GM23338 (cell line): ENCODE data around the gene VPS13A. TPM values are rescaled to one million over a fixed set of nuclear protein-coding genes. Genes with fewer than 3 reads are reported as not detected.

ENCODE experiments used
- ATAC-seq: fragments of 200-7000 bp; cut with Tn5 transposase; 3 replicates; pipeline ENCODE4 v1.9.1; 2020
- DNase-seq: peaks from one replicate; pipeline ENCODE4 v3.0.0-alpha.2; 2015; ENCODE audit warnings: low spot score
- H2AFZ ChIP-seq: fragments of 200-600 bp; sonication (generic); 2 replicates; pipeline ENCODE4 v1.8.0; 2016; ENCODE audit warnings: antibody characterized with exemption, mild to moderate bottlenecking, moderate library complexity
- H3F3A ChIP-seq: fragments of 200-600 bp; sonication (generic); replicated peaks from 2 replicates; pipeline ENCODE4 v1.8.0; 2017; ENCODE audit warnings: antibody characterized with exemption, mixed run types, low read depth
- H3K27ac ChIP-seq: fragments of 200-600 bp; sonication (generic); 2 replicates; pipeline ENCODE4 v1.6.1; 2016; ENCODE audit warnings: low read depth
- H3K27me3 ChIP-seq: fragments of 200-600 bp; sonication (generic); 2 replicates; pipeline ENCODE4 v1.8.0; 2016; ENCODE audit warnings: mild to moderate bottlenecking, mixed run types, moderate library complexity; ENCODE audit not compliant: insufficient read depth
- H3K36me3 ChIP-seq: fragments of 200-600 bp; sonication (generic); 2 replicates; pipeline ENCODE4 v1.8.0; 2016; ENCODE audit warnings: mild to moderate bottlenecking; ENCODE audit not compliant: insufficient read depth
- H3K4me1 ChIP-seq: fragments of 200-600 bp; sonication (generic); 2 replicates; pipeline ENCODE4 v1.8.0; 2016; ENCODE audit warnings: mild to moderate bottlenecking, moderate library complexity; ENCODE audit not compliant: insufficient read depth
- H3K4me2 ChIP-seq: fragments of 200-600 bp; sonication (generic); 2 replicates; pipeline ENCODE4 v1.7.1; 2017; ENCODE audit warnings: mixed run types
- H3K4me3 ChIP-seq: fragments of 200-600 bp; sonication (generic); 2 replicates; pipeline ENCODE4 v1.6.1; 2016; ENCODE audit warnings: mixed run types
- H3K79me2 ChIP-seq: fragments of 200-600 bp; sonication (generic); replicated peaks from 2 replicates; pipeline ENCODE4 v1.8.0; 2017; ENCODE audit warnings: mild to moderate bottlenecking; ENCODE audit not compliant: insufficient read depth
- H3K9me2 ChIP-seq: fragments of 200-600 bp; sonication (generic); 2 replicates; pipeline ENCODE4 v1.8.0; 2017; ENCODE audit not compliant: insufficient read depth
- H4K20me1 ChIP-seq: fragments of 200-600 bp; sonication (generic); replicated peaks from 2 replicates; pipeline ENCODE4 v1.8.0; 2017; ENCODE audit warnings: mild to moderate bottlenecking; ENCODE audit not compliant: insufficient read depth
- H3K27ac Mint-ChIP-seq: 2 replicates; pipeline ENCODE4 v1.8.0; 2020; ENCODE audit warnings: inconsistent platforms, mild to moderate bottlenecking, moderate library complexity, mixed read lengths
- H3K27me3 Mint-ChIP-seq: 3 replicates; pipeline ENCODE4 v1.8.0; 2022; ENCODE audit warnings: low read depth, mild to moderate bottlenecking, moderate library complexity, mixed read lengths, inconsistent platforms; ENCODE audit not compliant: insufficient read depth, poor library complexity
- H3K36me3 Mint-ChIP-seq: 3 replicates; pipeline ENCODE4 v1.8.0; 2021; ENCODE audit warnings: low read depth, mild to moderate bottlenecking, inconsistent platforms, moderate library complexity, mixed read lengths
- H3K4me1 Mint-ChIP-seq: 3 replicates; pipeline ENCODE4 v1.8.0; 2020; ENCODE audit warnings: mild to moderate bottlenecking, inconsistent platforms, mixed read lengths
- H3K4me3 Mint-ChIP-seq: 3 replicates; pipeline ENCODE4 v1.8.0; 2021; ENCODE audit warnings: moderate library complexity, mild to moderate bottlenecking, inconsistent platforms, mixed read lengths
- H3K9me3 Mint-ChIP-seq: 3 replicates; pipeline ENCODE4 v1.8.0; 2020; ENCODE audit warnings: moderate library complexity, mild to moderate bottlenecking, inconsistent platforms, mixed read lengths
- CREB1 ChIP-seq: fragments of 250-450 bp; sonication (Bioruptor Pico); IDR thresholded peaks from 2 replicates; pipeline ENCODE4 v1.5.0; 2020; ENCODE audit warnings: low read depth, mild to moderate bottlenecking, moderate library complexity
- CTCF ChIP-seq, 2 experiments: fragments of 200-600 bp in 1 of 2; sonication (generic) in 1 of 2; conservative IDR thresholded peaks; 2 replicates each; pipeline versions ENCODE4 v1.5.1 to v1.6.1; 2016 to 2017; ENCODE audit warnings: antibody characterized with exemption in 2 of 2, low read depth in 2 of 2, mild to moderate bottlenecking in 2 of 2, moderate library complexity in 1 of 2
- ETS1 ChIP-seq: IDR thresholded peaks from 2 replicates; pipeline ENCODE4 v1.6.1; 2016; ENCODE audit warnings: antibody characterized with exemption
- EZH2 ChIP-seq: fragments of 200-600 bp; sonication (generic); IDR thresholded peaks from one replicate; pipeline ENCODE4 v1.8.0; 2017; ENCODE audit warnings: antibody characterized with exemption, mild to moderate bottlenecking, low read depth; ENCODE audit not compliant: unreplicated experiment
- EZH2phosphoT487 ChIP-seq: fragments of 200-600 bp; sonication (generic); IDR thresholded peaks from one replicate; pipeline ENCODE4 v1.8.1; 2018; ENCODE audit warnings: antibody characterized with exemption; ENCODE audit not compliant: unreplicated experiment
- JUNB ChIP-seq: IDR thresholded peaks from one replicate; pipeline ENCODE4 v1.6.1; 2016; ENCODE audit warnings: antibody characterized with exemption; ENCODE audit not compliant: unreplicated experiment
- NANOG ChIP-seq: IDR thresholded peaks from 2 replicates; pipeline ENCODE4 v1.6.1; 2016; ENCODE audit warnings: antibody characterized with exemption, borderline replicate concordance
- POLR2AphosphoS5 ChIP-seq: IDR thresholded peaks from 2 replicates; pipeline ENCODE4 v1.6.1; 2016; ENCODE audit warnings: antibody characterized with exemption, low read depth
- STAT1 ChIP-seq: IDR thresholded peaks from one replicate; pipeline ENCODE4 v1.6.1; 2016; ENCODE audit warnings: antibody characterized with exemption; ENCODE audit not compliant: unreplicated experiment
- ZNF114 ChIP-seq: fragments of 250-450 bp; sonication (Bioruptor Pico); IDR thresholded peaks from 2 replicates; pipeline ENCODE4 v1.5.0; 2020; ENCODE audit warnings: mild to moderate bottlenecking, moderate library complexity
- ZNF331 ChIP-seq: fragments of 250-450 bp; sonication (Bioruptor Pico); IDR thresholded peaks from 2 replicates; pipeline ENCODE4 v1.5.0; 2020; ENCODE audit warnings: low read depth, mild to moderate bottlenecking, moderate library complexity
- polyA plus RNA-seq: library from polyadenylated mRNA; unstranded; fragments of >200 nt; fragmentation: Nextera tagmentation; extraction: Ambion mirVana; gene quantifications from 2 replicates; pipeline ENCODE4 v1.2.1, GENCODE V29; 2016
- total RNA-seq: library from RNA; depleted of rRNA; stranded (reverse); fragments of >200 nt; shearing (Covaris generic); gene quantifications from 2 replicates; pipeline ENCODE4 v1.2.3, GENCODE V29; 2014
- TF ChIP-seq, protein P1 (sequence below): IDR thresholded peaks from one replicate; pipeline ENCODE4 v1.6.1; 2018; ENCODE audit warnings: antibody characterized with exemption; ENCODE audit not compliant: unreplicated experiment
- TF ChIP-seq, protein P2 (sequence below): fragments of 250-450 bp; sonication (Bioruptor Pico); IDR thresholded peaks from 2 replicates; pipeline ENCODE4 v1.5.0; 2020; ENCODE audit warnings: mild to moderate bottlenecking, moderate library complexity

VPS13A gene
- total and polyA plus RNA-seq, 2 experiments from 2014 or later: 45.9 to 68.1 TPM

DNA sequence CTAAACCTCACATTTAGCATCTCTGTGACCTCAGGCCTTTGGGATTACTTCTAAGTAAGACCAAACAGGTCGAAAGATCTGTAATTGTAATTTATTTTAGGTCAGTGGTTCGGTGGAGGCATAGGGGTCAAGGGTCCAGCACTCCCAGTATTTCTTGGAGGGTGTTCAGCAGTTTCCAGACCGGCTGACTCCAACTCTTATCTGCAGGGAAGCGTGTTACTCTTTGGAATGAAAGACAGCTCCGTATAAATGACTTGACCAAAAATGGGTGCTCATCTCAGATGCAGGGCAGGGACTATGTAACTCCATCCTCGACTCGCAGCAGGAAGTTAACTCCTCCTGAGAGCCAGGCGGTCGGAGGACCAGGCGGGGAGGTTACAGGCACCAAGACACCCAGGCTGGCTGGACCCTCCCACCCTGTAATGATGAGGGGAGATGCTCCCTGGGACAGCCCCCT lies 620 bp upstream of the VPS13A start:
- Histone ChIP-seq H3F3A (peaks cover 3% of the 10 kb centered on the region; the same call in 1 of the 2 replicates), H3K4me1 (peaks cover 31% of the 10 kb centered on the region), H3K27me3 (no peaks in the 10 kb centered on the region), H2AFZ (peak overlapping the region; percentile 95), H3K36me3 (no peaks in the 10 kb centered on the region), H3K79me2 (peaks cover 39% of the 10 kb centered on the region), H3K9me2 (no peaks in the 10 kb centered on the region), H3K27ac (0 out of 2 replicates have a peak overlapping the region, but pooled peaks have one; percentile 56), H3K4me3 (peak overlapping the region; percentile 88), H3K4me2 (peak overlapping the region; percentile 83), H4K20me1 (peaks cover 17% of the 10 kb centered on the region)
- peak overlapping the region; percentile 95 for H3K4me3 Mint-ChIP-seq
- ATAC-seq: peak; percentile 81
- no peaks in the 10 kb centered on the region; the same call in 2 of the 3 replicates for H3K36me3 Mint-ChIP-seq
- TF ChIP-seq NANOG (no peak), POLR2AphosphoS5 (no peak), EZH2 (no peak), JUNB (no peak), ETS1 (no peak), ZNF114 (CRISPR knock-in tag) (no peak), ZNF331 (CRISPR knock-in tag) (no peak), CTCF (conservative IDR thresholded peaks at IDR 0.05; ENCODE audit: low read depth in 2 of 2) (no peak), EZH2phosphoT487 (no peak), STAT1 (no peak), CREB1 (CRISPR knock-in tag) (no peak)
- TF ChIP-seq, protein P1, sequence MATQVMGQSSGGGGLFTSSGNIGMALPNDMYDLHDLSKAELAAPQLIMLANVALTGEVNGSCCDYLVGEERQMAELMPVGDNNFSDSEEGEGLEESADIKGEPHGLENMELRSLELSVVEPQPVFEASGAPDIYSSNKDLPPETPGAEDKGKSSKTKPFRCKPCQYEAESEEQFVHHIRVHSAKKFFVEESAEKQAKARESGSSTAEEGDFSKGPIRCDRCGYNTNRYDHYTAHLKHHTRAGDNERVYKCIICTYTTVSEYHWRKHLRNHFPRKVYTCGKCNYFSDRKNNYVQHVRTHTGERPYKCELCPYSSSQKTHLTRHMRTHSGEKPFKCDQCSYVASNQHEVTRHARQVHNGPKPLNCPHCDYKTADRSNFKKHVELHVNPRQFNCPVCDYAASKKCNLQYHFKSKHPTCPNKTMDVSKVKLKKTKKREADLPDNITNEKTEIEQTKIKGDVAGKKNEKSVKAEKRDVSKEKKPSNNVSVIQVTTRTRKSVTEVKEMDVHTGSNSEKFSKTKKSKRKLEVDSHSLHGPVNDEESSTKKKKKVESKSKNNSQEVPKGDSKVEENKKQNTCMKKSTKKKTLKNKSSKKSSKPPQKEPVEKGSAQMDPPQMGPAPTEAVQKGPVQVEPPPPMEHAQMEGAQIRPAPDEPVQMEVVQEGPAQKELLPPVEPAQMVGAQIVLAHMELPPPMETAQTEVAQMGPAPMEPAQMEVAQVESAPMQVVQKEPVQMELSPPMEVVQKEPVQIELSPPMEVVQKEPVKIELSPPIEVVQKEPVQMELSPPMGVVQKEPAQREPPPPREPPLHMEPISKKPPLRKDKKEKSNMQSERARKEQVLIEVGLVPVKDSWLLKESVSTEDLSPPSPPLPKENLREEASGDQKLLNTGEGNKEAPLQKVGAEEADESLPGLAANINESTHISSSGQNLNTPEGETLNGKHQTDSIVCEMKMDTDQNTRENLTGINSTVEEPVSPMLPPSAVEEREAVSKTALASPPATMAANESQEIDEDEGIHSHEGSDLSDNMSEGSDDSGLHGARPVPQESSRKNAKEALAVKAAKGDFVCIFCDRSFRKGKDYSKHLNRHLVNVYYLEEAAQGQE: no peak
- TF ChIP-seq, protein P2, sequence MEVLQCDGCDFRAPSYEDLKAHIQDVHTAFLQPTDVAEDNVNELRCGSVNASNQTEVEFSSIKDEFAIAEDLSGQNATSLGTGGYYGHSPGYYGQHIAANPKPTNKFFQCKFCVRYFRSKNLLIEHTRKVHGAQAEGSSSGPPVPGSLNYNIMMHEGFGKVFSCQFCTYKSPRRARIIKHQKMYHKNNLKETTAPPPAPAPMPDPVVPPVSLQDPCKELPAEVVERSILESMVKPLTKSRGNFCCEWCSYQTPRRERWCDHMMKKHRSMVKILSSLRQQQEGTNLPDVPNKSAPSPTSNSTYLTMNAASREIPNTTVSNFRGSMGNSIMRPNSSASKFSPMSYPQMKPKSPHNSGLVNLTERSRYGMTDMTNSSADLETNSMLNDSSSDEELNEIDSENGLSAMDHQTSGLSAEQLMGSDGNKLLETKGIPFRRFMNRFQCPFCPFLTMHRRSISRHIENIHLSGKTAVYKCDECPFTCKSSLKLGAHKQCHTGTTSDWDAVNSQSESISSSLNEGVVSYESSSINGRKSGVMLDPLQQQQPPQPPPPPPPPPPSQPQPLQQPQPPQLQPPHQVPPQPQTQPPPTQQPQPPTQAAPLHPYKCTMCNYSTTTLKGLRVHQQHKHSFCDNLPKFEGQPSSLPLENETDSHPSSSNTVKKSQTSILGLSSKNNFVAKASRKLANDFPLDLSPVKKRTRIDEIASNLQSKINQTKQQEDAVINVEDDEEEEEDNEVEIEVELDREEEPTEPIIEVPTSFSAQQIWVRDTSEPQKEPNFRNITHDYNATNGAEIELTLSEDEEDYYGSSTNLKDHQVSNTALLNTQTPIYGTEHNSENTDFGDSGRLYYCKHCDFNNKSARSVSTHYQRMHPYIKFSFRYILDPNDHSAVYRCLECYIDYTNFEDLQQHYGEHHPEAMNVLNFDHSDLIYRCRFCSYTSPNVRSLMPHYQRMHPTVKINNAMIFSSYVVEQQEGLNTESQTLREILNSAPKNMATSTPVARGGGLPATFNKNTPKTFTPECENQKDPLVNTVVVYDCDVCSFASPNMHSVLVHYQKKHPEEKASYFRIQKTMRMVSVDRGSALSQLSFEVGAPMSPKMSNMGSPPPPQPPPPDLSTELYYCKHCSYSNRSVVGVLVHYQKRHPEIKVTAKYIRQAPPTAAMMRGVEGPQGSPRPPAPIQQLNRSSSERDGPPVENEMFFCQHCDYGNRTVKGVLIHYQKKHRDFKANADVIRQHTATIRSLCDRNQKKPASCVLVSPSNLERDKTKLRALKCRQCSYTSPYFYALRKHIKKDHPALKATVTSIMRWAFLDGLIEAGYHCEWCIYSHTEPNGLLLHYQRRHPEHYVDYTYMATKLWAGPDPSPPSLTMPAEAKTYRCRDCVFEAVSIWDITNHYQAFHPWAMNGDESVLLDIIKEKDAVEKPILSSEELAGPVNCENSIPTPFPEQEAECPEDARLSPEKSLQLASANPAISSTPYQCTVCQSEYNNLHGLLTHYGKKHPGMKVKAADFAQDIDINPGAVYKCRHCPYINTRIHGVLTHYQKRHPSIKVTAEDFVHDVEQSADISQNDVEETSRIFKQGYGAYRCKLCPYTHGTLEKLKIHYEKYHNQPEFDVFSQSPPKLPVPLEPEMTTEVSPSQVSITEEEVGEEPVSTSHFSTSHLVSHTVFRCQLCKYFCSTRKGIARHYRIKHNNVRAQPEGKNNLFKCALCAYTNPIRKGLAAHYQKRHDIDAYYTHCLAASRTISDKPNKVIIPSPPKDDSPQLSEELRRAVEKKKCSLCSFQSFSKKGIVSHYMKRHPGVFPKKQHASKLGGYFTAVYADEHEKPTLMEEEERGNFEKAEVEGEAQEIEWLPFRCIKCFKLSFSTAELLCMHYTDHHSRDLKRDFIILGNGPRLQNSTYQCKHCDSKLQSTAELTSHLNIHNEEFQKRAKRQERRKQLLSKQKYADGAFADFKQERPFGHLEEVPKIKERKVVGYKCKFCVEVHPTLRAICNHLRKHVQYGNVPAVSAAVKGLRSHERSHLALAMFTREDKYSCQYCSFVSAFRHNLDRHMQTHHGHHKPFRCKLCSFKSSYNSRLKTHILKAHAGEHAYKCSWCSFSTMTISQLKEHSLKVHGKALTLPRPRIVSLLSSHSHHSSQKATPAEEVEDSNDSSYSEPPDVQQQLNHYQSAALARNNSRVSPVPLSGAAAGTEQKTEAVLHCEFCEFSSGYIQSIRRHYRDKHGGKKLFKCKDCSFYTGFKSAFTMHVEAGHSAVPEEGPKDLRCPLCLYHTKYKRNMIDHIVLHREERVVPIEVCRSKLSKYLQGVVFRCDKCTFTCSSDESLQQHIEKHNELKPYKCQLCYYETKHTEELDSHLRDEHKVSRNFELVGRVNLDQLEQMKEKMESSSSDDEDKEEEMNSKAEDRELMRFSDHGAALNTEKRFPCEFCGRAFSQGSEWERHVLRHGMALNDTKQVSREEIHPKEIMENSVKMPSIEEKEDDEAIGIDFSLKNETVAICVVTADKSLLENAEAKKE: no peak
- H3K4me1 Mint-ChIP-seq: peaks cover 21% of the 10 kb centered on the region
- H3K9me3 Mint-ChIP-seq: no peaks in the 10 kb centered on the region
- DNase-seq: no peak
- H3K27me3 Mint-ChIP-seq: peaks cover 2% of the 10 kb centered on the region
- H3K27ac Mint-ChIP-seq: 0 out of 2 replicates have a peak overlapping the region, but pooled peaks have one; percentile 74
